ENCODE measurements around the gene PHLDB1.
"Not testable (repeated sequence)": the region's sequence is repeated elsewhere in the genome, so short reads cannot be mapped to it uniquely, and the experiment has no call there.

PHLDB1 gene

GRCh38 chr11:118607401-118608359 lies at the start of gene PHLDB1:
Gene PHLDB1 (plus strand): TSS chr11:118607615. CDS start chr11:118613837, 6,222 bp downstream.
- DNase-seq: peak; percentile 40

GRCh38 chr11:118560806-118561205 lies 46.6 kb upstream of the PHLDB1 start:
- DNase-seq: no peak

- no peak for DNase-seq
Measured at GRCh38 chr11:118565051-118565450, 42.4 kb upstream of the PHLDB1 start.

GRCh38 chr11:118569670-118570069 lies 37.7 kb upstream of the PHLDB1 start:
- no peak for DNase-seq

GRCh38 chr11:118570787-118571186 lies 36.6 kb upstream of the PHLDB1 start:
- DNase-seq: no peak

- not testable (repeated sequence) for DNase-seq
Measured at GRCh38 chr11:118571701-118572060, 35.7 kb upstream of the PHLDB1 start.

GRCh38 chr11:118572061-118572980 lies 35.1 kb upstream of the PHLDB1 start, which contains the start of gene ARCN1:
Gene ARCN1 (plus strand): TSS chr11:118572409. CDS start chr11:118572548, 139 bp downstream.
- peak; percentile 83 for DNase-seq

- DNase-seq: no peak
Measured at GRCh38 chr11:118572981-118573550, 34.3 kb upstream of the PHLDB1 start.

GRCh38 chr11:118574636-118575035 lies 32.8 kb upstream of the PHLDB1 start:
- DNase-seq: no peak

- not testable (repeated sequence) for DNase-seq
Measured at GRCh38 chr11:118577995-118578394, 29.4 kb upstream of the PHLDB1 start.

- DNase-seq: no peak
Measured at GRCh38 chr11:118581057-118581456, 26.4 kb upstream of the PHLDB1 start.

GRCh38 chr11:118587952-118588351 lies 19.5 kb upstream of the PHLDB1 start:
- DNase-seq: no peak

GRCh38 chr11:118592616-118593367 lies 14.6 kb upstream of the PHLDB1 start:
- no peak for DNase-seq

GRCh38 chr11:118594984-118595383 lies 12.4 kb upstream of the PHLDB1 start:
- not testable (repeated sequence) for DNase-seq

GRCh38 chr11:118596224-118597146 lies 10.9 kb upstream of the PHLDB1 start:
- DNase-seq: no peak

GRCh38 chr11:118597556-118597955 lies 9.9 kb upstream of the PHLDB1 start:
- no peak for DNase-seq

GRCh38 chr11:118602331-118602730 lies 5.1 kb upstream of the PHLDB1 start:
- no peak for DNase-seq

- not testable (repeated sequence) for DNase-seq
Measured at GRCh38 chr11:118603709-118604108, 3.7 kb upstream of the PHLDB1 start.

GRCh38 chr11:118604566-118604965 lies 2.8 kb upstream of the PHLDB1 start:
- DNase-seq: no peak

- no peak for DNase-seq
Measured at GRCh38 chr11:118605116-118605867, 2.1 kb upstream of the PHLDB1 start.

All from CD4-positive, alpha-beta T cell treated with Interferon gamma for 1 hour (primary cell).